Stimulated activated CD4-positive, alpha-beta T cell treated with anti-CD3 and anti-CD28 coated beads, TNF-alpha, amount 100 ng/mL, for 4 hours (primary cell): ENCODE data around the gene KRTAP17-1.

Experiments
- DNase-seq, 3 experiments: peaks; one replicate each; pipeline ENCODE4 v3.0.0-alpha.2; 2020; ENCODE audit warnings: low read depth in 3 of 3

Gene KRTAP17-1

GRCh38 chr17:41333098-41333497 is 17.6 kb upstream of the KRTAP17-1 start:
- no peak for DNase-seq

- DNase-seq: no peak
These were observed 16.7 kb upstream of the KRTAP17-1 start for GRCh38 chr17:41332239-41332638.

GRCh38 chr17:41331606-41332005 is 16.1 kb upstream of the KRTAP17-1 start:
- DNase-seq: no peak

- no peak for DNase-seq
These were observed 13.9 kb upstream of the KRTAP17-1 start for GRCh38 chr17:41329279-41329948.

GRCh38 chr17:41328207-41328606 is 12.7 kb upstream of the KRTAP17-1 start:
- DNase-seq: no peak

- DNase-seq: no peak
These were observed 12.1 kb upstream of the KRTAP17-1 start for GRCh38 chr17:41327411-41328120.

- no peak for DNase-seq
These were observed 10.9 kb upstream of the KRTAP17-1 start for GRCh38 chr17:41326173-41327145.

GRCh38 chr17:41325611-41326010 is 10.1 kb upstream of the KRTAP17-1 start:
- DNase-seq: no peak

- DNase-seq: no peak
These were observed 9.6 kb upstream of the KRTAP17-1 start for GRCh38 chr17:41325126-41325525.

GRCh38 chr17:41324180-41325075 is 8.9 kb upstream of the KRTAP17-1 start:
- DNase-seq: no peak

GRCh38 chr17:41322903-41323895 is 7.7 kb upstream of the KRTAP17-1 start:
- DNase-seq: no peak

GRCh38 chr17:41322094-41322902 is 6.8 kb upstream of the KRTAP17-1 start:
- no peak for DNase-seq

GRCh38 chr17:41318231-41318630 is 2.7 kb upstream of the KRTAP17-1 start:
- no peak for DNase-seq

GRCh38 chr17:41315814-41316445 is 420 bp upstream of the KRTAP17-1 start:
- DNase-seq: no peak

GRCh38 chr17:41311111-41311510 is 4.4 kb downstream of the KRTAP17-1 start:
- no peak for DNase-seq

- no peak for DNase-seq
These were observed 6.6 kb downstream of the KRTAP17-1 start, which contains the start of gene KRTAP16-1 for GRCh38 chr17:41308918-41309359. TSS of gene KRTAP16-1 (minus strand) at chr17:41309309. CDS start at chr17:41309253, 56 bp downstream.

GRCh38 chr17:41308251-41308917 is 7.1 kb downstream of the KRTAP17-1 start:
- DNase-seq: peak; percentile 25 to 50 (median 26)

- DNase-seq: no peak
These were observed 7.9 kb downstream of the KRTAP17-1 start for GRCh38 chr17:41307647-41308046.
